Bronchial epithelial cell (primary cell): ENCODE data around the gene SEL1L. TPM values are rescaled to one million over a fixed set of nuclear protein-coding genes. Genes with fewer than 3 reads are reported as not detected.

Experiments
- DNase-seq: peaks from one replicate; pipeline ENCODE4 v3.0.0-alpha.2; 2010; ENCODE audit warnings: low read depth
- FAIRE-seq: peaks from 2 replicates; lab custom pipeline; 2011; peaks lifted over from hg19 to GRCh38; lab: Jason Lieb, UNC
- H3K27me3 ChIP-seq: 2 replicates; pipeline ENCODE4 v1.5.1; 2011; ENCODE audit warnings: low read length; ENCODE audit not compliant: control insufficient read depth, insufficient read depth
- H3K36me3 ChIP-seq: 2 replicates; pipeline ENCODE4 v1.5.1; 2011; ENCODE audit warnings: low read length; ENCODE audit not compliant: control insufficient read depth, insufficient read depth
- H3K4me3 ChIP-seq: 2 replicates; pipeline ENCODE4 v1.5.1; 2011; ENCODE audit warnings: mild to moderate bottlenecking, low read depth, low read length, control low read depth
- CTCF ChIP-seq: IDR thresholded peaks from 2 replicates; pipeline ENCODE4 v1.5.1; 2011; ENCODE audit warnings: mild to moderate bottlenecking, moderate library complexity, low read length, control low read depth, inconsistent platforms; ENCODE audit not compliant: insufficient read depth, severe bottlenecking
- total RNA-seq: library from RNA; depleted of rRNA; stranded (reverse); fragments of >200 nt; gene quantifications from 2 replicates; pipeline ENCODE4 v1.2.1, GENCODE V29; 2014

SEL1L gene
- total RNA-seq, 1 donor from 2014 or later = 128 TPM

- peak; percentile 58 for DNase-seq
- Histone ChIP-seq H3K4me3 (no peak overlapping the region), H3K36me3 (no peaks in the 10 kb centered on the region), H3K27me3 (no peaks in the 10 kb centered on the region)
- no peak for FAIRE-seq
- peak; percentile 73 for TF ChIP-seq CTCF
Measured at GRCh38 chr14:81453166-81453766, 80.4 kb downstream of the SEL1L start.

- FAIRE-seq (no peak), DNase-seq (no peak)
- no peak for TF ChIP-seq CTCF
- Histone ChIP-seq H3K4me3 (no peak overlapping the region), H3K27me3 (no peaks in the 10 kb centered on the region), H3K36me3 (no peaks in the 10 kb centered on the region)
Measured at GRCh38 chr14:81452341-81453133, 81.1 kb downstream of the SEL1L start.

- DNase-seq (no peak), FAIRE-seq (no peak)
- no peak overlapping the region for H3K4me3 ChIP-seq
- H3K27me3 ChIP-seq = no peaks in the 10 kb centered on the region
- no peak for TF ChIP-seq CTCF
- no peaks in the 10 kb centered on the region for H3K36me3 ChIP-seq
Measured at GRCh38 chr14:81450976-81451375, 82.7 kb downstream of the SEL1L start.

GRCh38 chr14:81450100-81450531, 83.5 kb downstream of the SEL1L start:
- Histone ChIP-seq H3K4me3 (no peak overlapping the region), H3K27me3 (no peaks in the 10 kb centered on the region), H3K36me3 (no peaks in the 10 kb centered on the region)
- FAIRE-seq = no peak
- no peak for TF ChIP-seq CTCF
- DNase-seq = no peak

GRCh38 chr14:81449576-81449975, 84.1 kb downstream of the SEL1L start:
- DNase-seq (no peak), FAIRE-seq (no peak)
- no peak overlapping the region for H3K4me3 ChIP-seq
- TF ChIP-seq CTCF = no peak
- H3K27me3 ChIP-seq = no peaks in the 10 kb centered on the region
- no peaks in the 10 kb centered on the region for H3K36me3 ChIP-seq
